ENCODE measurements around the gene ARHGEF16.

ARHGEF16 gene

DNA sequence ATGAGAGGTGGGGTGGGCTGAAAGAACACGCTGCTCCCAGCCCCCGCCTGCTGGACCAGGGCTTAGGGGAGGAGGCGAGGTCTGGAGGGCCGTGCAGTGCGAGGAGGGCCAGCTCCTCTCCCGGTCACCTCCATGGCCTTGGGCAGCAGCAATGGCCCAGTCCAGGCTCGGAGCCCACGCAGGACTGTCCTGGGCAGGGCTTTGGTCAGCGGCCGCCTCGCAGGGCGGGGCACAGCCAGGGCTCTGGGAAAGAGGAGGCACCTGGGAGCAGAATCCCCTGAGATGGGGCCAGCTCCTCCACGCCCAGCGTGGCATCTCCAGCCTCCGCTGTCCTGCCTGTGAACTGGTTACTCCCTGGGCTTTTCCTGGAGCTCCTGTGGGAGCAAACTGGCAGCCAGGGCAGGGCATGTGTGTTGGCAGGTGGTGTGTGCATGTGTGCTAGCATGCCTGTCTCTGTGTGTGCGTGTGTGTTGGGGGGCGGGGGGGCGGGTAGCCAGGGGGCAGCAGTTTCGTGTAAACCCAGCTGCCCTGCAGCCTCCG, 27.4 kb downstream of the ARHGEF16 start:
- DNase-seq (ENCODE audit: low read depth in 2 of 2), result no peak

DNA sequence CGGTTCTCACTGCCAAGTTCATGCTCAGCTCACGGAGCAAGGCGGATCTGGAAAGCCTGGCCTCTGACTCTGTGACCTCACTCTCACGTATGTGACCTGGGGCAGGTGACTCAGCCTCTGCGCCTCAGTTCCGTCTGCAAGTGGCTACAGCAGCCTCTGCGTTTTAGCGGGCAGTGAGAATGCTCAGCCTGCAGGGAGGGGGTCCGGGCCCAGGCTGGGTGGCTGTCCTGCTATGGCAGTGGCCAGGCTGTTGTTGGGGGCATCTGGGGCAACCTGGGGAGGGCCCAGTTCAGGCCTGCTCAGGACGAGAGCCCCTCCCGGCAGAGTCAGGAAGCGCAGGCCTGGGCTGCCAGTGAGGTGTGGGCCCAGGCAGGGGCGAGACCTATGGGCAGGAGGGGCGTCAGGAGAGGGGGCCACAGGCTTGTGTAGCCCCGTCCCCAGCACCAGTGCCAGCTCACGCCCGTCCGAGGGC, 27.9 kb downstream of the ARHGEF16 start:
- no peak for DNase-seq (ENCODE audit: low read depth in 2 of 2)

DNA sequence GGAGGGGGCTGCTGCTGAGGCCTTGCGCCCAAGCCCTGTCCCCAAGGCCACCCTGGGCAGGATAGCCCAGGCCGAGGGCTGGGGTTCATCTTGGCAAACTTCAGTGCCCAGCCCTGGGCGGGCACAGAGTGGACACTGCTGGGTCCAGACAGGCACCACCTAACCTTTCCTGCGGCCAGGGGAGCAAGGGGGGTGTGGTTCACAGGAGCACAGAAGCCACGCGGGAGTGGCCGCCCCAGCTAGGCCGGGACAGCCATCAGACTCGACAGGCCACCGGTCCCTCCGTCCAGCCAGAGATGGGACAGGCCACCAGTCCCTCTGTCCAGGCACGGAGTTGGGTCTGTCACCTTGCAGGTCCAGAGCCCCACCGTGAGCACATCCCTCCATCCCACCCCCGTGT, 28.9 kb downstream of the ARHGEF16 start:
- no peak for DNase-seq (ENCODE audit: low read depth in 2 of 2)

DNA sequence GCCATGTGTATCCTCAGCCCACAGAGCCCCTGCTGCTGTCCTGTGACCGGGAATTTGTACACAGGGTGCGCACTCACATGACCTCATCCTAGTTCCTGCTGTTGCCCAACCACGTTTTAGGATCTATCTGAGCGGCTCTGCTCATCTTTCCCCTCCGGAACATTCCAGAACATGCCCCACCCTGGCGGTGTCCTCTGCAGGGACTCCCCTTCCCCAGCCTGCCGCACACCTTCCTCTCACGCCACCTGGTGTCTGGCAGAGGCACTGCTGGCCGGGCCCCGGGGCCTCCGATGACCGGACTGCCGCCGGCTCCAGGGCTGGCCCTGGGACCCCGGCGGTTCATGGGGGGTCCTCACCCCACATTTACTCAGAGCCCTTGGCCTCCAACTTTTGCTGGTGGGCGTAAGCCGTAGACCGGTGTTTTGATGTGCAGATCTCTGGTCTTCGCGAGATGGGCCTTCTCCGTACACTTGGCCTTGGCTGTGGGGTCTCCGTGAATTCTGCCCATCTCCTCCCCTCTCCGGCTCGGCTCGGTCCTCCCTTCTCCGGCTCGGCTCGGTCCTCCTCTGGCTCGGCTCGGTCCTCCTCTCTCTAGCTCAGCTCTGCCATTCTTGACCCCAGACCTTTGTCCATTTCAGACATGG, 29.5 kb downstream of the ARHGEF16 start:
- DNase-seq (ENCODE audit: low read depth in 2 of 2), result peak in 1 of 2 donors; percentile 35

DNA sequence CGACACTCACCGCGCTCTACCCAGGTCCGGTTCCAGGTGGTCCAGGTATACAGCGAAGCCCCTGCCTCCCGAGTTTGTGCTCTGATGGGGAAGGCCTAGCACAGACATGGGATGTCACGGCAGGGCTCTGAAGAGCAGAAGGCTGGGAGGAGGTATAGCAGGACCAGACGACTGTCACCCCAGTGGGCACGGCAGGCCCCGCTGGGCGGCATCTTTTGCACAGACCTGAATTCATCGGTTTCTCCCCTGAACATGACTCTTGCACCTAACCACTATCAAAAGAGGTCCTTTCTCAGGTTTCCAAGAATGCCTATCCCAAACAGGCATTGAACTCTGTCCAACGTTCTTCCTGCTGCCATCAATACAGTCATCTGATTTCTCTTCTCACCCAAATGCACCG, 30.6 kb downstream of the ARHGEF16 start:
- no peak for DNase-seq (ENCODE audit: low read depth in 2 of 2)

DNA sequence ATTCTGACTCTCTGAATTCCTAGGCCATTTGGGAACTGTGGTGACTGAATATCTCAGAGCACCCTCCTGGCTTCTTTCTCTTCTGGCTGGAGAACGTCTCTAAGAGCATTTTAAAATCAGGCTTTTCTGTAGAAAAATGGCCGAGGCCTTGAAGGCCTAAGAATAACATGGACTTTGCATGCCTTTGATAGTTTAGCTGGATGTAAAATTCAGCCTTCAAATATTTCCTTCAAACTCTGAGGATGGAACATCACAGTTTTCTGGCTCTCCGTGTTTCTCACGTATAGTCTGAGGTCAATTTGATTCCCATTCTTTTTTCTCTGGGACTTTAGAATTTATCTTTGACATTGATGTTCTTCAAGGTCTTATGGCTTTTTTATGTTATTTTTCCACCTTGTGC, 34.0 kb downstream of the ARHGEF16 start:
- no peak for DNase-seq (ENCODE audit: low read depth in 2 of 2)

DNA sequence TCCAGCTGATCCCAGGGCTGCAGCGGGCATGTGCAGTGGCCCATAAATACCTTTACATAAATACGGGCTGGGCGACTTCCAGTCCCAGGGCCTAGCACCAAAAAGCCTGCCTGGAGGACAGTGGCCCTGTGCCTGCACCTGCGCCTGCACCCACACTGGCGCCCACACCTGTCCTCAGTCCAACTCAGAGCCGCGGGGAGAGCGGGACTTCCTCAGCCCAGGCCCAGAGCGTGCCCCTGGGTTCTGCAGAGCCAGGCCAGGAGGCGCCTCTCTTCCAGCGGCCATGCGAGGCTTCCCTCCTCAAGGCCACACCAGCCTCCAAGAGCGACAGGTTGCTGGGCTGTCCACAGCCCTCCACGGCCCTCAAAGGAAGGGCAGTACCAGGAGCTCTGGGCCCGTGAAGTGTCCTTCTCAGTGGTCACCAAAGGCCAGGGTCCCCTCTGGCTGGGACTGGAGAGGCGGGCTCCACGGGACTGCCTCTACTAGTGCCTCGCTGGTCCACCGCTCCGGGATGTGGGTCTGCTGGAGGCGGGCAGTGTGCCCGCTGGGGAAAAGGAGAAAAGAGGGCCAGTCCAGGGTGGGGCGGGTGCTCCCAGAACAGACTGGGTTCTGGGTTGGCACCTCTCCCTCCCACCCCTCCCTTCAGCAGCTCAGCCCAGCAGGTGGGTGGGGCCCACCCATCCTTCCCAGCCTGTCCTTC, 35.7 kb downstream of the ARHGEF16 start:
- DNase-seq (ENCODE audit: low read depth in 2 of 2), result no peak

DNA sequence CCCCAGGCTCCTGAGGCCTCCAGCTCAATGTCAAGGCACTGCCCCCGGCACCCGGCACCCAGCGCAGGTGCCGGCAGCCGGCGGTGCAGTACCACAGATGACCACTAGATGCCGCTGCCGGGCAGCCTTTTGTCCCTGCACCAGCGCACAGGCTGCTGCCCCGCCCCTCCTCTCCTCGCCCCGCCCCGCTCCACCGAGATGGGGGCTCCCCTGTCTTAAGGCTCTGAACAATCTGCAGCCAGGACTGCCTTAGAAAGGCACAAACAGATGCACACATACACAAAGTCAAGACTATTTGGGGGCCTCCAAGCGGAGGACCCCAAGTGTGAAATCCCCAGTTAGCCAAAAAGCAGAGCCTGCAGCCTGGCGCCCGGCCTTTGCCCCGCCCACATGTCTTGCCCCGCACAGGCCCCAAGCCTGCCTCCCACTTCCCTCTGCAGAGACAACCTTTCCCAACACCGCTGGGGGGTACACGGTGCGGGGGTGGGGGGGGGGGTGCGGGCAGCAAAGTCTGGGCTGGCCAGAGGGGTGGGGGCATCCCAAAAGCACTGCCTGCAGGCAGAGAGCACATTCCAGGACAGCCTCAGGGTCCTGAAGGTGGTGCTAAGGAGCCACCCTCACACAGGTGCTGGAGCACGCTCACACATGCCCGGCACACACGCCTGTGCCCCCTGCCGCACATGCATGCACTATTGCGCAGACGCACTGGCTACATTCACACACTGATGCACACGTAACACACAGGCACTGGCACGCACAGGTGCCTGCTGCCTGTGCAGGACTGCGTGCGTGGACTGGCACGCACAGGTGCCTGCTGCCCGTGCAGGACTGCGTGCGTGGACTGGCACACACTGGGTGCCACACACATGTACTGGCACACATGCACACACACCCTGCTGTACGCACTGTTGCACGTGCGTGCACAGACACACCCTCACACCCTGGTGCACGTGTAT, 37.1 kb downstream of the ARHGEF16 start:
- peak; percentile 66 to 88 for DNase-seq (ENCODE audit: low read depth in 2 of 2)

DNA sequence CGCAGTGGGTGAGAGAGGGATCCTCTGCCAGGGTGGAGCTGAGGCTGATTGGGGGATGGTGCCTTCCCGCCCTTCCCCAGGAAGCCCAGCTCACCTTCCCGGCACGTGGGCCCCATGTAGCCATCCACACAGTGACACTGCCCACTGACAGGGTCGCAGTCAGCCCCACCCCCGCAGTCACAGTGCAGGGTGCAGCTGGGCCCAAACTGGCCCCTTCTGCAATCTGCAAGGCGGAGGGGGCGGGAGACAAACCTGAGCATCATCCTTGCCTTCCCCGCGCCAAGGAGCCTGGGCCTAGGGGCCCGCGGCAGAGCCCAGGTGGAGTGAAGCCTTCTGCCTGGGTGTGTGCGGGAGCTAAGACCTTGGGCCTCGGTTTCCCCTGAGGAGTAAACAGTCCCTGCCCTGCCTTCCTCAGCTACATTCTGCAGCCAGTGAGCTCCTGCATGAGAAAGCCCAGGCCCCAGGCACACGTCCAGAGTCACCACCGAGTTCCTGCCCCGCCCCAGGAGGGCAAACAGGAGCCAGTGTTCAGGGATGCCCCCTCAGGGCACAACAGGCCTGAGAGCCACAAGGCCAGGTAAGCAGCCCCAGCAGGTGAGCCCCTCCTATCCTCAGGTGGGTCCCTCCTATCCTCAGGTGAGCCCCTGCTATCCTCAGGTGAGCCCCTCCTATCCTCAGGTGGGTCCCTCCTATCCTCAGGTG, 38.2 kb downstream of the ARHGEF16 start:
- DNase-seq (ENCODE audit: low read depth in 2 of 2), result no peak

DNA sequence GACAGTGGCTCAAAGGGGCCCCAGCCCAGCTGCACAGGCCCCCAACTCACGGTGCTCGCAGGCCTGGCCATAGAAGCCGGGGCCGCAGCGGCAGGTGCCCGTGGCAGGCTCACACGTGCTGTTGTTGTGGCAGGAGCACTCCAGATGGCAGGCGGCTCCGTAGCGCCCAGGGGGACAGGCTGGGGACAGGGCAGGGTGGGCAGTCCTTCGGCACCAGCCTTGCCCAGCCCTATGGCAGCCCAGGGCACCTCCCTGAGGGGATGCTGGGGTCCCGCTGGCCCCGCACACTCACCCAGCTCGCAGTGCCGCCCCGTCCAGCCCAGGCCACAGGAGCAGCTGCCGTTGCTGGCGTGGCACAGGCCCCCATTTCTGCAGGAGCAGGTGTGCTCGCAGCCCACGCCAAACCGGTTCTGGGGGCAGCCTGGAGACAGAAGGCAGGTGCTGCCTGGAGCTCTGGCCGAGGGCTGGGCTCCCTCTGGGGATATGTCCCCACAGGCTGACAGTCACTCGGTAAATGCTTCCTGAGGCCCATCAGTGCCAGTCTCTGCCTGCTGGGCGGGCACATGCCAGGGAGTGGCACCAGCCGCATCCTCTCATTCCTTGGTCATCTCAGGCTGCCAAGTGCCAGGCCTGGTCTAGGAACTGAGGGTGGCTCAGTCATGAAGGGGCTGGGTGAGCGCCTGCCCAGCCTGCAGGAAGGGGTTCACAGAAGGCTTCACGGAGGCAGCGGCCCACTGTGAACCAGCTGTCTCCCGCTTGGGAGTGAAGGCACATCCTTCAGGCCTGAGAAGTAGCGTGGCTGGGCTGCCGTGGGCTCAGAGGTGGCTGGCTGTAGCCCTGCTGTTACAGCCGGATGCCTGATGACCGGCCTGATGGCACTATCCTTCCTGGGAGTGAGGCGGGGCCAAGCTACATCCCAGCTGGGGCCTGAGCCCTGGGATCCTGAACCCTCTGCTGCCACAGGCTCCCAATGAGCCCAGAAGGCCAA, 40.1 kb downstream of the ARHGEF16 start:
- no peak for DNase-seq (ENCODE audit: low read depth in 2 of 2)

DNA sequence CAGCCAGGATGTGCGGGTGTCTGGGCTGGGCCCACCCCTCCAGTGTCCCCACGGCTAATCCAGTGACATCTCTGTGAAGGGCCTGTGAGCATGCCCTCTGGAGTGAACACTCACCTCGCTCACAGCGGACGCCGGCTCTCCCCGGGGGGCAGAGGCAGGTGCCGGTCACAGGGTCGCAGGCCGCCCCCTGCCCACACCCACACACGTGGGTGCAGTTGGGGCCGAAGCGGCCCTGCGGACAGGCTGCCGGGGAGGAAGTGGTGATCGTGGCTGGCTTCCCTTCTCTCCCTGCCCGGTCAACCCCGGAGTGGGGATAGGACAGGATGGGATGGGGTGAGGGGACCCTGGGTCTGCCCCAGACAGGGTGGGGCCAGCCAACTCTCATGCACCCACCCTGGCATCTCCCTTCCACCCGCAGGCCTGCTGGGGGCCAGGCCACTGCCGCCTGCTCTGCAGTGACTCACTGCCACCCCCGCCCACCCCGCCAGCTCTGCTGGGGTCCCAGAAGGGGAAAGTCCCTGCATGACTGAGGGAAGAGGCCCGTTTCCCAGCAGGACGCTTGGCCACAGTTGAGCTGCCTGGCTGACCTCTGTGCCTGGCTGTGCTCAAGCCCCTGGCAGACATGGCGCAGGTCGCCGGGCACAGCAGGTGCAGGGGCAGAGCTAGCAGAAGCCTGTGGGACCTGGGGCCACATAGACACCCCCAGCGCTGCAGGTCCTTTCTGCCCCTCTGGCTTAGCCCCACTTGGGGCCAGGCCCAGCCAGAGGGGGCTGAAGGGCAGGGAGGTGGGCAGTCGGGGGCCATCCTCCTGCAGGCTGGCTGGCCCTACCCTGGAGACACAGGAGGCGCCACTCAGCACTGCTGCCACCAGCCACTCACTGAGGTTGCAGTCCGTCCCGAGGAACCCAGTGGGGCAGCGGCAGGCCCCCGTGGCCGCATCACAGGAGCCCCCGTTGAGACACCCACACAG, 41.6 kb downstream of the ARHGEF16 start:
- no peak for DNase-seq (ENCODE audit: low read depth in 2 of 2)

DNA sequence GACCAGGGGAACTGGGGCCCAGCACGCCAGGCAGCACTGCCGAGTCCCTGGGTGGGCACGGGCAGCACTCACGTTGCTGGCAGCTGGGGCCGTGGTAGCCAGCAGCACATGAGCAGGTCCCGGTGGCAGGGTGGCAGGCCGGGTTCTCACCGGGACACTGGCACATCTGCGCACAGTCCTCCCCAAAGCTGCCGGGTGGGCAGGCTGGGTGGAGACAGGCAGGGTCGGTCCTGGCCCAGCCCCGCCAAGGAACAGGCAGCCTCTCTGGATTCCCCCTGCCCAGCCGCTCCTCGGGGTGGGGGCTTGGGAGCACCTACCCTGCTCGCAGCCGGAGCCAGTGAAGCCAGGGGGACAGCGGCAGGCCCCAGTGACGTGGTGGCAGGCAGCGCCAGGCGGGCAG, 42.5 kb downstream of the ARHGEF16 start:
- DNase-seq (ENCODE audit: low read depth in 2 of 2), result no peak

DNA sequence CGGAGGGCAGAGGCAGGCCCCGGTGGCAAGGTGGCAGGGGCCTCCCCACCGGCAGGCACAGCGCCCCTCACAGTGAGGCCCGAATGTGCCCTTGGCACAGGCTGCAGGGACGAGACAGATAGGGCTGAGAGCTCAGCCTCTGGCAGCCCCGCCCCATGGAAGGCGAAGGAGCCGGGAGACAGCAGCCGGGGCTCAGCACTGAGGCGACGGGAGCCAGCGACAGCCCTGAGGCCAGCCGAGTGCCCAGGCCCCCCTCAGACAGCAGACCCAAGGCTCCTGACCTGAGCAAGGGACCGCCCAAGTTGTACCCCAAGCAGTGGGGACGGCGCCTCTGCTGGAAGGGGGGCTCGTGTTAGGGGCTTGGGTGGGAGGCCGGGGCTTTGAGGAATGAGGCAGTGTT, 43.1 kb downstream of the ARHGEF16 start:
- no peak for DNase-seq (ENCODE audit: low read depth in 2 of 2)

DNA sequence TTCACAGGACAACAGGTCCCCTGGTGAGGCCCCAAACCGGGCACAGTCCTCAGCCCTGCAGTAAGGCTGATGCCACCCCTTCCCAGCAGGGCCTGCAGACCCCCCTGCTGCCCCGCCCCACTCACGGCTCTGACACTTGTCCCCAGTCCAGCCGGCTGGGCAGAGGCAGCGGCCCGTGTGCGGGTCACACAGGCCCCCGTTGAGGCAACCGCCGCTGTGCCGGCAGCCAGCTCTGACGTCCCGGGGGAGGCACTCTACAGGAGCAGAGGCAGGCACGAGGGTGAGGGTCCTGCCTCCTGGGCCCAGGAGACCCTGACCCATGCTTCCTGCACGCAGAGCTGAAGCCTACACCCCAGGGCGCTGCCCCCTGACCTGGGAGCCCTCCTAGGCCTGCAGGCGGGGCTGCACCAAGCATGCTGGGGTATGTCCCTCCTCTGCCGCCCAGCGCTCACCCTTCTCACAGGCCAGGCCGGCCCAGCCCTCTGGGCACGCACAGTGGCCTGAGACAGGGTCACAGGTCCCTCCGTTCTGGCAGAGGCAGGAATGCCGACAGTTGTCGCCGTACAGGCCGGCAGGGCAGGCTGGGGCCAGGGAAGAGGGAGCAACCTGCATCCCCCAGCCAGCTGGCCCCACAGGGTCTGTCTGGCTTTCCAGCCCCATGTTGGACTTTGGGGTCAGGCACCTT, 43.9 kb downstream of the ARHGEF16 start:
- no peak for DNase-seq (ENCODE audit: low read depth in 2 of 2)

DNA sequence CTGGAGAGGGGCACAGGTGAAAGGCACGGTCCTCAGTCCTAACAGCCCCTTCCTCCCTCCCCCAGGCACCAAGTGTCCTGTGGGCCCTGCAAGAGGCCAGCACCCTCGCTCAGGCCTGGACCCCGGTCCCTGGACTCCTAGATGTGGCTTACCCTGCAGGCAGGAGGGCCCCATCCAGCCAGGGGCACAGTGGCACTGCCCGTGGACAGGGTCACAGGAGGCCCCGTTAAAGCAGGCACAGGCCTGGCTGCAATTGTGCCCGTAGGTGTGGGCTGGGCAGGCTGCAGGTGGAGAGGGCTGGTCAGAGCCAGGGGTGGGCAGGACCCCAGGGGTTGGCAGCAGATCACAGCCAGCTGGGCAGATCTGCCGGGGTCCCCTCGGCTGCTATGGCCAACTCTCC, 44.5 kb downstream of the ARHGEF16 start:
- DNase-seq (ENCODE audit: low read depth in 2 of 2), result no peak

DNA sequence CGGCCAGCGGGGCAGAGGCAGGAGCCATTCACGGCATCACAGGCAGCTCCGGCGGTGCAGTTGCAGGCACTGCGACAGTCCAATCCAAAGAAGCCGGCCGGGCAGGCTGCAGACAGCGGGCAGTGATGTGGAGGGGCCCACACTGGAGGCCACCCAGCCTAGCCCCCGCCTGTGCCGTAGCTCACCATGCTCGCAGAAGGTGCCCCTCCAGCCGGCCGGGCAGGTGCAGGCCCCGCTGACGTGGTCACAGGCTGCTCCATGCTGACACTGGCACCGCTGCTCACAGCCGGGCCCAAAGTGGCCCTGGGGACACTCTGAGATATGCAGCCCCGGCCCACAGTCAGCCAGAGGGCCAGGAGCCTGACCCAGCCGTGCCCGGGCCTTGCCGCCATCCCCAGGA, 45.1 kb downstream of the ARHGEF16 start:
- DNase-seq (ENCODE audit: low read depth in 2 of 2), result no peak

DNA sequence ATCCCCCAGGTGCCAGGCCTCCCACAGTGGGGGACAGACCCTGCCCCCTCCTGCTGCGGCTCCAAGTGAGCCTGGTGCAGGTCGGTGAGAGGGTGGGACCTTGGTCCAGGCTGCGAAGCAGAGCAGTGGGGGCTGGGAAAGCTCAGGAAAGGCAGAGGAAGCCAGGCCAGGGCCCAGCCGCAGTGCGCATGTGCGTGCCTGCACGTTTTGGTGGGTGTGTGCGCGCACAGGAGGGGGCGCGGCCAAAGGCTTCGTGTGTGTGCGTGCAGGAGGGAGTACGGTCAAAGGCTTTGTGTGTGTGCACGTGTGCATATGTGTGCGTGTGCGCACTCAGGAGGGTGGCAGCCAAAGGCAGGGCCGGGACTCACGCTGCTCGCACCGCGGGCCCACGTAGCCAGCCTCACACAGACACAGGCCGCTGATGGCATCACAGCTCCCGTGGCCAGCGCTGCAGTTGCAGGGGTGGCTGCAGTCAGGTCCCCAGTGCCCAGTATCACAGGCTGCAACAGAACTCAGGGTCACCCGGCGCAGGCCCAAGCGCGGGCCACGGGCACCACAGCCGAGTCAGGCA, 45.9 kb downstream of the ARHGEF16 start:
- DNase-seq (ENCODE audit: low read depth in 2 of 2), result no peak

DNA sequence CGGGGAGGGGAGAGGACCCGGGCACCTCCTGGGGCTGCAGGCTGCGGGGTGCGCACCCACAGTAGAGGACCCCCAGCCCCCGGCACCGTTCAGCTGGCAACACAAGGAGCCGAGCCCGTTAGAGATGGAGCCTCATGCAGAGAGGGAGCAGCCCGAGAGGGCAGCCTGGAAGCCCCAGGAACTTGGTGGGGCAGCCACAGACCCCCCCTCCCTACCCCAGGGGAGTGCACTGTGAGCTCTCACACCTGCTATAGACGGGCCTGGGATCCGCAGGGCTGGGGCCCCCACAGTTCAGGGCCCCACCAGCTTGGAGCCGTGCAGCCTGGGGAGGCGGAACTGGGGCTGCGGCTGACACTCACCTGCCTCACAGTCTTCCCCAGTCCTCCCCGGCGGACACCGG, 47.0 kb downstream of the ARHGEF16 start:
- DNase-seq (ENCODE audit: low read depth in 2 of 2), result no peak

All from stimulated activated CD4-positive, alpha-beta T cell treated with anti-CD3 and anti-CD28 coated beads, Interleukin-1b, Interleukin-23, amount 100 ng/mL, for 1 hour (primary cell).